ENCODE results near the gene SUPT3H.

GRCh38 chr6:45044510-45045252 lies 333.1 kb downstream of the SUPT3H start:
- TF ChIP-seq CTCF (IDR thresholded peaks at IDR 0.05) (no peak), POLR2A (IDR thresholded peaks at IDR 0.05) (no peak)

Measured in lower leg skin (tissue), 3 donors.